ENCODE measurements around the gene SEPTIN10.

DNA sequence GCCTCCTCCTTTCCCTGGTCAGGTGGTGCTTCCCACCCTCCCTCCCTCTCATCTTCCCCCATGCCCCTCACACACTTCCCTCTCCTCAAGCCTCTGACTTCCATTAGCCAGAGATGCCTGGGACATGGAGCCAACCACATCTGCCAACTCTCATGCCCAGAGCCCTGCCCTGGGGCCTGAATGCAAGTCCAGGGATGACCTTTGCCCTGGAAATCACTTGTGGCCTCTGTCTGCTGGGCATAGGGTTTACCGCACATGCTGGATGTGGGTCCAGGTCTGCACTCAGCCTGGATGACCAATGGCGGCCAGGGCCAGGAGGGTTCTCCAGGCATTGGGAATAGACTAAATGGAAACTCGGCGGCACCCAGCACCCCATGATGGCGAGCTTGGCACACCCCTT, 98.9 kb downstream of the SEPTIN10 start:
- TF ChIP-seq, protein P1, sequence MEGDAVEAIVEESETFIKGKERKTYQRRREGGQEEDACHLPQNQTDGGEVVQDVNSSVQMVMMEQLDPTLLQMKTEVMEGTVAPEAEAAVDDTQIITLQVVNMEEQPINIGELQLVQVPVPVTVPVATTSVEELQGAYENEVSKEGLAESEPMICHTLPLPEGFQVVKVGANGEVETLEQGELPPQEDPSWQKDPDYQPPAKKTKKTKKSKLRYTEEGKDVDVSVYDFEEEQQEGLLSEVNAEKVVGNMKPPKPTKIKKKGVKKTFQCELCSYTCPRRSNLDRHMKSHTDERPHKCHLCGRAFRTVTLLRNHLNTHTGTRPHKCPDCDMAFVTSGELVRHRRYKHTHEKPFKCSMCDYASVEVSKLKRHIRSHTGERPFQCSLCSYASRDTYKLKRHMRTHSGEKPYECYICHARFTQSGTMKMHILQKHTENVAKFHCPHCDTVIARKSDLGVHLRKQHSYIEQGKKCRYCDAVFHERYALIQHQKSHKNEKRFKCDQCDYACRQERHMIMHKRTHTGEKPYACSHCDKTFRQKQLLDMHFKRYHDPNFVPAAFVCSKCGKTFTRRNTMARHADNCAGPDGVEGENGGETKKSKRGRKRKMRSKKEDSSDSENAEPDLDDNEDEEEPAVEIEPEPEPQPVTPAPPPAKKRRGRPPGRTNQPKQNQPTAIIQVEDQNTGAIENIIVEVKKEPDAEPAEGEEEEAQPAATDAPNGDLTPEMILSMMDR (conservative IDR thresholded peaks at IDR 0.05 in 1 of 2, IDR thresholded peaks at IDR 0.05 in 1 of 2; ENCODE audit: low read depth in 1 of 2, low read length in 2 of 2), result no peak
- TF ChIP-seq EZH2 (IDR thresholded peaks at IDR 0.05; ENCODE audit: low read length, missing control alignments), result no peak
